HEK293 (cell line): ENCODE results near the gene TENT4B.

Experiments
- CTCF ChIP-seq: fragments of 450-650 bp; formaldehyde crosslinking; IDR thresholded peaks from 2 replicates; pipeline ENCODE4 v1.5.1; 2016; ENCODE audit warnings: missing biosample characterization, missing genetic modification characterization
- IKZF3 ChIP-seq: fragments of 450-650 bp; IDR thresholded peaks from 2 replicates; pipeline ENCODE4 v1.5.0; 2018; ENCODE audit warnings: missing biosample characterization, mild to moderate bottlenecking, missing genetic modification characterization, moderate library complexity
- SP2 ChIP-seq: fragments of 450-650 bp; formaldehyde crosslinking; IDR thresholded peaks from 2 replicates; pipeline ENCODE4 v1.5.1; 2016; ENCODE audit warnings: missing biosample characterization, missing genetic modification characterization
- YY1 ChIP-seq: fragments of 450-650 bp; formaldehyde crosslinking; IDR thresholded peaks from 2 replicates; pipeline ENCODE4 v1.5.1; 2018; ENCODE audit warnings: missing biosample characterization, missing genetic modification characterization
- ZBTB49 ChIP-seq: fragments of 450-650 bp; formaldehyde crosslinking; IDR thresholded peaks from 2 replicates; pipeline ENCODE4 v1.5.1; 2016; ENCODE audit warnings: missing biosample characterization, missing genetic modification characterization, low read depth
- ZFP41 ChIP-seq: fragments of 450-650 bp; formaldehyde crosslinking; IDR thresholded peaks from 2 replicates; pipeline ENCODE4 v1.5.1; 2016; ENCODE audit warnings: missing biosample characterization, missing genetic modification characterization, borderline replicate concordance
- ZNF114 ChIP-seq: fragments of 450-650 bp; formaldehyde crosslinking; IDR thresholded peaks from 2 replicates; pipeline ENCODE4 v1.5.0; 2017; ENCODE audit warnings: missing biosample characterization, missing genetic modification characterization
- ZNF146 ChIP-seq: fragments of 450-650 bp; formaldehyde crosslinking; IDR thresholded peaks from 2 replicates; pipeline ENCODE4 v1.5.1; 2016; ENCODE audit warnings: missing biosample characterization, missing genetic modification characterization
- ZNF19 ChIP-seq: fragments of 450-650 bp; formaldehyde crosslinking; IDR thresholded peaks from 2 replicates; pipeline ENCODE4; 2016; ENCODE audit warnings: missing biosample characterization, missing genetic modification characterization, low read depth
- ZNF423 ChIP-seq: fragments of 450-650 bp; formaldehyde crosslinking; IDR thresholded peaks from 2 replicates; pipeline ENCODE4 v1.5.1; 2016; ENCODE audit warnings: missing biosample characterization, missing genetic modification characterization
- ZNF558 ChIP-seq: fragments of 450-650 bp; formaldehyde crosslinking; IDR thresholded peaks from 2 replicates; pipeline ENCODE4 v1.5.1; 2016; ENCODE audit warnings: missing biosample characterization, missing genetic modification characterization
- ZNF596 ChIP-seq: fragments of 450-650 bp; IDR thresholded peaks from 2 replicates; pipeline ENCODE4 v1.5.0; 2018; ENCODE audit warnings: missing biosample characterization, mild to moderate bottlenecking, missing genetic modification characterization, moderate library complexity
- ZNF626 ChIP-seq: fragments of 450-650 bp; sonication (Bioruptor Pico); formaldehyde crosslinking; IDR thresholded peaks from 2 replicates; pipeline ENCODE4 v1.5.1; 2018; ENCODE audit warnings: missing biosample characterization, missing genetic modification characterization, inconsistent platforms
- ZSCAN5A ChIP-seq: fragments of 450-650 bp; formaldehyde crosslinking; IDR thresholded peaks from 2 replicates; pipeline ENCODE4 v1.5.1; 2016; ENCODE audit warnings: missing biosample characterization, missing genetic modification characterization

- TF ChIP-seq ZNF558 (no peak), CTCF (no peak), ZNF19 (tag by site-specific recombination) (no peak), ZNF626 (tag by site-specific recombination) (no peak), ZNF423 (tag by site-specific recombination) (no peak), ZSCAN5A (tag by site-specific recombination) (no peak), SP2 (no peak), ZNF114 (tag by site-specific recombination) (no peak), ZFP41 (tag by site-specific recombination) (no peak), ZNF596 (tag by site-specific recombination) (no peak), ZNF146 (no peak), YY1 (tag by site-specific recombination) (no peak), IKZF3 (no peak), ZBTB49 (tag by site-specific recombination) (no peak)
These were observed 19.9 kb upstream of the TENT4B start for GRCh38 chr16:50133214-50133613.
